HUES48 (cell line): ENCODE data around the gene SPDYE1.
"Not testable (repeated sequence)": the region's sequence is repeated elsewhere in the genome, so short reads cannot be mapped to it uniquely, and the experiment has no call there.

Source experiments
- H3K27ac ChIP-seq: one replicate; pipeline ENCODE4 v1.7.0; 2013; ENCODE audit warnings: low read depth, low read length, inconsistent platforms
- H3K27me3 ChIP-seq: 2 replicates; pipeline ENCODE4 v1.6.1; 2013; ENCODE audit warnings: mild to moderate bottlenecking, low read length; ENCODE audit not compliant: control insufficient read depth, insufficient read depth
- H3K36me3 ChIP-seq: 2 replicates; pipeline ENCODE4 v1.6.1; 2013; ENCODE audit warnings: low read length; ENCODE audit not compliant: control insufficient read depth, insufficient read depth
- H3K4me1 ChIP-seq: 2 replicates; pipeline ENCODE4 v1.6.1; 2013; ENCODE audit warnings: mild to moderate bottlenecking, low read length; ENCODE audit not compliant: control insufficient read depth, insufficient read depth
- H3K4me3 ChIP-seq: 2 replicates; pipeline ENCODE4 v1.5.1; 2013; ENCODE audit warnings: mild to moderate bottlenecking, low read depth, low read length
- H3K9ac ChIP-seq: 2 replicates; pipeline ENCODE4 v1.6.1; 2013; ENCODE audit warnings: mild to moderate bottlenecking, low read depth, low read length, moderate library complexity
- H3K9me3 ChIP-seq: 2 replicates; pipeline ENCODE4 v1.6.1; 2013; ENCODE audit warnings: low read length; ENCODE audit not compliant: control insufficient read depth, insufficient read depth

SPDYE1 gene

GRCh38 chr7:44036364-44036763 lies 38.7 kb downstream of the SPDYE1 start:
- H3K9ac ChIP-seq, H3K4me1 ChIP-seq, H3K4me3 ChIP-seq, H3K9me3 ChIP-seq, H3K36me3 ChIP-seq, H3K27ac ChIP-seq, H3K27me3 ChIP-seq: not testable (repeated sequence)

DNA sequence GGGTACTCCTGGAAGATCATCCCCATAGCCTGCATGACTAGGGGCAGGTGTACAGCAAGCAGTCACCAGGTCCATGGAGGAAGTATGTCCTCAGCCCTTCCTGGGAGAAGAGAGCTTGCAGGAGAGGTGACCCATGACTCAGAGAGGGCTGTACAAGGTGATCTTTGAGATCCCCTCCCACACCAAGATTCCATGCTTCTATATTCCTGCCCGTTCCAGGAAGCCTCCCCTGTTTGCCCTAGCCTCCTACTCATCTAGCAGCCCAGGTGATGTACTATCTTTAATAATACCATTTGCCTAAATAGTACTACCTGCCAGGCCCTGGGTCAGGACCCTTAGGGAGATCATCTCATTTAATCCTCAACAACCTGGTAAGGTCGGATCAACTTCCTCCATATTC lies 40.3 kb downstream of the SPDYE1 start:
- not testable (repeated sequence) for H3K36me3 ChIP-seq, H3K4me1 ChIP-seq, H3K9me3 ChIP-seq, H3K4me3 ChIP-seq, H3K9ac ChIP-seq, H3K27me3 ChIP-seq, H3K27ac ChIP-seq

- not testable (repeated sequence) for H3K27me3 ChIP-seq, H3K9ac ChIP-seq, H3K9me3 ChIP-seq, H3K36me3 ChIP-seq, H3K27ac ChIP-seq, H3K4me3 ChIP-seq, H3K4me1 ChIP-seq
Measured at GRCh38 chr7:44038553-44038952, 40.9 kb downstream of the SPDYE1 start.

DNA sequence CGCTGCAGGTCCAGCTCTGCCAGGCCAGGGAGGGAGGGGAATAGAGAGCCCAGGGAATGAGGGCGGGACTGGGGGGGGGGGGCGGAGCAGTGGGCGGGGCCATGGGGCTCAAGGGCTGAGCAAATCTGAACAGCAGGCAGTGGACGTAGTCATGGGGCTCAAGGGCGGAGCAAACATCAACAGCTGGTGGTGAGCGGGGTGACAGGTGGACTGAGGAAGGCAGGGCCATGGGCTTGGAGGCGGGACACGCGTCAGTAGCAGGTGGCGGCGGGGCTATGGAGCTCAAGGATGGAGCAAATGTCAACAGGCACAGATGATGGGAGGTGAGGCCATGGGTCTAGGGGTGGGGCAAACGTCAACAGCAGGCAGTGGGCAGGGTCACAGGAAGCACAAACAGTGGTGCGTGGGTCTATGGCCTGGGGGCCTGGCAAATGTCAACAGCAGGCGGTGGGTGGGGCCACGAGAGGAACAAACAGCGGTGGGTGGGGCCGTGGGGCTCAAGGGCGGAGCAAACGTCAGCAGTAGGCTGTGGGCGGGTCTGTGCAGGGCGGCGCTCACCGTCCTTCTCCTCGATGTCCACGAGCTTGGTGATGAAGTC lies 41.4 kb downstream of the SPDYE1 start:
- H3K4me3 ChIP-seq, result peak overlapping the region; percentile 44; the same call in 1 of the 2 replicates
- H3K9me3 ChIP-seq, H3K9ac ChIP-seq, H3K4me1 ChIP-seq, H3K36me3 ChIP-seq, H3K27ac ChIP-seq, H3K27me3 ChIP-seq: not testable (repeated sequence)

DNA sequence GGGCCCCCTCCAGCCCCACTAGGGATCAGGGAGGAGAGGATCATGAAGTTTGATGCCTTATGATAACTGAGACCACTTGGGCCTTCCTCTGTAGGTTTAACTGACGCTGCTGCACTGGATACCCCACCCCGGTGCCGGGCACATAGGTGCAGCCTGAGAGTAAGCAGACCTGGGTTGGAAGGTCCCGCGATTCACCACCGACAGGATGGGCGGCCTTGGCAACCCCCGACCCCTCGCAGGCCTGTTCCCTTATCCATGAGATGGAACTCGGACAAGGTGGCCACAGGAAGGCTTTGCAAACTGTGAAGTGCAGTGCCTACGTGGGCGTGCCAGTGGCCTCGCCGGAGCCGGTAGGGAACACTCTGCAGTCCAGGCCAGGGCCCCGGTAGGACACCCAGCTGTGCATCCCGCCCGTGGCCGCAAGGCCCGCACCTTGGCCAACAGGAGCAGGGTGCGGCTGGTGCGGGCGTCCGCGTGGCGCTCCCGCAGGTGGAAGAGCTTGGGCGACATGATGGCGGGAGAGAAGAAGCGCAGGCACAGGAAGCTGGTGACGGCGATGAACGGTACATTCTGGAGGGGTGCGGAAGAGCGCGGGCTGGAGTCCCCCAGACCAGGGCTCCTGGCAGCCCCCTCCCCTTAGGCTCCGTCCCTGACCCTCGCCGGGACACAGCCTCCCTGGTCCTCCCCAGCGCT lies 42.2 kb downstream of the SPDYE1 start:
- peak overlapping the region; percentile 47; the same call in 1 of the 2 replicates for H3K4me3 ChIP-seq
- not testable (repeated sequence) for H3K9ac ChIP-seq, H3K27ac ChIP-seq, H3K36me3 ChIP-seq, H3K9me3 ChIP-seq, H3K4me1 ChIP-seq, H3K27me3 ChIP-seq

GRCh38 chr7:44040493-44040891 lies 42.8 kb downstream of the SPDYE1 start:
- not testable (repeated sequence) for H3K27me3 ChIP-seq, H3K9ac ChIP-seq, H3K36me3 ChIP-seq, H3K4me1 ChIP-seq, H3K9me3 ChIP-seq, H3K27ac ChIP-seq
- H3K4me3 ChIP-seq, result peak overlapping the region; percentile 47; the same call in 1 of the 2 replicates

DNA sequence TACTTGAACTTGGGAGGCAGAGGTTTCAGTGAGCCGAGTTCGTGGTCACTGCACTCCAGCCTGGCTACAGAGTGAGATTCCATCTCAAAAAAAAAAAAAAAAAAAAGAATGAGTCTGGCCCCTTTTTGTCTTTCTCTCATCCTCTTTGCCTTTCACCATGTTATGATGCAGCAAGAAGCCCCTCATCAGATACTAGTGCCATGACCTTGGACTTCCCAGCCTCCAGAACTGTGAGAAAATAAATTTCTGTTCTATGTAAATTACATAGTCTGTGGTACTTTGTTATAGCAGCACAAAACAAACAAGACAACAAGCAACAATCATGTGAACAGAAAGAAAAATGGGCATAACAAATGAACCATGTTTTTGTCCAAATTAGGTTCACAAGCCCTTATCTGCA lies 44.5 kb downstream of the SPDYE1 start:
- no peak overlapping the region for H3K9ac ChIP-seq
- H3K9me3 ChIP-seq, result no peaks in the 10 kb centered on the region
- H3K27ac ChIP-seq, result no peak overlapping the region
- H3K4me3 ChIP-seq, result no peak overlapping the region
- H3K4me1 ChIP-seq, result peaks cover 4% of the 10 kb centered on the region; the same call in 1 of the 2 replicates
- H3K27me3 ChIP-seq, result no peaks in the 10 kb centered on the region; the same call in none of the 2 replicates
- H3K36me3 ChIP-seq, result peaks cover 8% of the 10 kb centered on the region; the same call in 1 of the 2 replicates

DNA sequence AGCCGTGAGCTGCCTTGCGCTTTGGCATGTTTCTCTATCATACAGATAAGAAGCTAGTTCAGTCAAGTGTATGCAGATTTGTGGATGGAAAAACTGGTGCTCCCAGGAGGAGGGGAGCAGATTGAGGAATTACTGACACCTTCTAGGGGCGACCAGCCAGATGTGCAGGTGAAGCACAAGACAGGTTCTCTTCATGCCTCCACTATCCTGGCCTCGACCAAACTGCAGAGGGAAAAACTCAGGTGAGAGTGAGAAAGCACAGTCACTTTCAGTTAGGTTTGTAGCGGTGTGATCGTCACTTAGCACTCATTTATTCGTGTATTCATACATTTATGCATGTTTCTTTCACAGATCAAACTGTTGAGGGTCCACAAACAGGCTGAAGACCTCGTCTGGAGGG lies 46.2 kb downstream of the SPDYE1 start:
- Histone ChIP-seq H3K4me3 (peak overlapping the region; percentile 78), H3K36me3 (peaks cover 8% of the 10 kb centered on the region; the same call in 1 of the 2 replicates), H3K27ac (peak overlapping the region; percentile 63), H3K4me1 (peaks cover 4% of the 10 kb centered on the region; the same call in 1 of the 2 replicates), H3K9me3 (no peaks in the 10 kb centered on the region), H3K27me3 (no peaks in the 10 kb centered on the region; the same call in none of the 2 replicates), H3K9ac (no peak overlapping the region)

GRCh38 chr7:44044315-44045225 lies 46.9 kb downstream of the SPDYE1 start, which contains the start of gene DBNL:
DBNL (plus strand) TSS chr7:44044702; CDS start chr7:44044738, 36 bp downstream.
- H3K4me3 ChIP-seq, result peak within 1 kb of the TSS; percentile 78
- H3K27me3 ChIP-seq, result no peaks in the 10 kb centered on the region; the same call in none of the 2 replicates
- peaks cover 4% of the 10 kb centered on the region; the same call in 1 of the 2 replicates for H3K4me1 ChIP-seq
- H3K9me3 ChIP-seq, result no peaks in the 10 kb centered on the region
- H3K27ac ChIP-seq, result peak within 1 kb of the TSS; percentile 72
- peaks cover 11% of the 10 kb centered on the region; the same call in 1 of the 2 replicates for H3K36me3 ChIP-seq
- peak within 1 kb of the TSS; percentile 48 for H3K9ac ChIP-seq

DNA sequence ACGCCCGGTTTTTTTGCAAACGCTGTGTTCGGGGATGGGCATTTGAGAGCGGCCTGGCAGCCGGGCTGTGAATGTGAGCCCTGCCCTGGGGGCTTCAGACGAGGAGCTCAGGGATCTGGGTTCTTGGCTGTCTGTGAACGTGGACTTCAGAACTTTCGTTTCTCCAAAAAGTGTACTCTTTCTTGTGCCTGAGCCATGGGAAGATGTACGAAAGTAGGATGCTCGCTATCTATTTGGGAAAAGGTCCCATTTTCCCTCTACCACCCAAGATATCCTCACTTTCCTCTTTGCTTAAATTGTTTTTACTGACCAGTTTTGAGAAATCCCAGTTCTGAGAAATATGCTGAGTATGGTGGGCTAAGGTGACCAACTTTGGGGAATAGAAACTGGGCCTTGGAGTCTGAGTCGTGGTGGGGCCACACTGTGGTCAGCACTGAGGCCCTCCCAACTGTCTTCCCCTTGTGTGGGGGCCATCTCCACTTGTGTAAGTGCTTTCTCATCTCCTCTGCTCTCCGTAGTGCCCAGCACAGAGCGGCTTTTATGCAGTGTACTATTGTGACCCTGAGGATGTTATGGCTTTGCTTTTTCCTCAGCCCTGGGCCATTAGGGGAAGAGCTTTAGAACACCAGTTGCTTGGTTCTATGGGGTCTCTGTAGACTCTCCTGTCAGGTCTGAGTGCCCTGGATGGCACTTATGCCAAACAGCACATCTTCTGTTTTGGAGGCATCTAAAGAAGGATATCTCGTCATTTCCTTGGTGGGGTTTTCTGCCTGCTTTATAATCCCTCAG lies 47.7 kb downstream of the SPDYE1 start:
- H3K27me3 ChIP-seq, result no peaks in the 10 kb centered on the region; the same call in none of the 2 replicates
- H3K4me1 ChIP-seq, result peaks cover 4% of the 10 kb centered on the region; the same call in 1 of the 2 replicates
- peak overlapping the region; percentile 72 for H3K27ac ChIP-seq
- H3K4me3 ChIP-seq, result peak overlapping the region; percentile 78
- peaks cover 19% of the 10 kb centered on the region for H3K36me3 ChIP-seq
- H3K9me3 ChIP-seq, result no peaks in the 10 kb centered on the region
- peak overlapping the region; percentile 48 for H3K9ac ChIP-seq
